H9 (cell line): ENCODE data around the gene P2RY12. TPM values are rescaled to one million over a fixed set of nuclear protein-coding genes. Genes with fewer than 3 reads are reported as not detected.

ENCODE experiments used
- DNase-seq: peaks from one replicate; pipeline ENCODE4 v3.0.0-alpha.2; 2017
- H2AFZ ChIP-seq: one replicate; pipeline ENCODE4 v1.6.1; 2013; ENCODE audit warnings: mild to moderate bottlenecking, low read length, control low read depth, moderate library complexity
- H2AK5ac ChIP-seq: 2 replicates; pipeline ENCODE4 v1.6.1; 2013; ENCODE audit warnings: low read length, control low read depth, mixed read lengths; ENCODE audit not compliant: insufficient read length
- H2BK120ac ChIP-seq: one replicate; pipeline ENCODE4 v1.6.1; 2013; ENCODE audit warnings: low read depth, mild to moderate bottlenecking, low read length, control low read depth, inconsistent platforms; ENCODE audit not compliant: poor library complexity, severe bottlenecking
- H2BK12ac ChIP-seq: 2 replicates; pipeline ENCODE4 v1.6.1; 2013; ENCODE audit warnings: low read length, control low read depth, mixed read lengths, low read depth; ENCODE audit not compliant: insufficient read length
- H2BK15ac ChIP-seq: 2 replicates; pipeline ENCODE4 v1.6.1; 2013; ENCODE audit warnings: low read depth, low read length, control low read depth
- H2BK20ac ChIP-seq: one replicate; pipeline ENCODE4 v1.6.1; 2013; ENCODE audit warnings: low read depth, mild to moderate bottlenecking, low read length, control low read depth, inconsistent platforms; ENCODE audit not compliant: poor library complexity, severe bottlenecking
- H2BK5ac ChIP-seq: 2 replicates; pipeline ENCODE4 v1.6.1; 2013; ENCODE audit warnings: low read length, control low read depth, mixed read lengths; ENCODE audit not compliant: insufficient read length
- H3K14ac ChIP-seq: 2 replicates; pipeline ENCODE4 v1.6.1; 2013; ENCODE audit warnings: low read length, control low read depth; ENCODE audit not compliant: insufficient read depth
- H3K18ac ChIP-seq: 2 replicates; pipeline ENCODE4 v1.6.1; 2013; ENCODE audit warnings: low read depth, mild to moderate bottlenecking, mixed read lengths, low read length, control low read depth; ENCODE audit not compliant: insufficient read length
- H3K23ac ChIP-seq: 2 replicates; pipeline ENCODE4 v1.6.1; 2013; ENCODE audit warnings: low read length, control low read depth, mixed read lengths, low read depth; ENCODE audit not compliant: insufficient read length
- H3K23me2 ChIP-seq: 2 replicates; pipeline ENCODE4 v1.6.1; 2013; ENCODE audit warnings: low read depth, mild to moderate bottlenecking, mixed read lengths, low read length, control low read depth; ENCODE audit not compliant: insufficient read length, poor library complexity, severe bottlenecking
- H3K27ac ChIP-seq: 2 replicates; pipeline ENCODE4 v1.5.1; 2013; ENCODE audit warnings: low read length, control low read depth, mixed read lengths, low read depth; ENCODE audit not compliant: insufficient read length
- H3K27me3 ChIP-seq: 2 replicates; pipeline ENCODE4 v1.6.1; 2013; ENCODE audit warnings: low read length, control low read depth, inconsistent platforms; ENCODE audit not compliant: insufficient read depth
- H3K4ac ChIP-seq: 2 replicates; pipeline ENCODE4 v1.6.1; 2013; ENCODE audit warnings: low read depth, mild to moderate bottlenecking, control low read depth, inconsistent platforms, low read length, moderate library complexity
- H3K4me1 ChIP-seq: 2 replicates; pipeline ENCODE4 v1.6.1; 2013; ENCODE audit warnings: low read length, control low read depth, inconsistent platforms; ENCODE audit not compliant: insufficient read depth
- H3K4me2 ChIP-seq: 2 replicates; pipeline ENCODE4 v1.6.1; 2013; ENCODE audit warnings: low read length, control low read depth, mixed read lengths; ENCODE audit not compliant: insufficient read length, insufficient read depth
- H3K56ac ChIP-seq: 2 replicates; pipeline ENCODE4 v1.6.1; 2013; ENCODE audit warnings: low read depth, mild to moderate bottlenecking, mixed read lengths, low read length, control low read depth; ENCODE audit not compliant: insufficient read length
- H3K79me1 ChIP-seq: 2 replicates; pipeline ENCODE4 v1.6.1; 2013; ENCODE audit warnings: low read depth, mild to moderate bottlenecking, moderate library complexity, low read length, control low read depth, inconsistent platforms; ENCODE audit not compliant: insufficient read depth, poor library complexity, severe bottlenecking
- H3K79me2 ChIP-seq: 2 replicates; pipeline ENCODE4 v1.6.1; 2013; ENCODE audit warnings: low read length, control low read depth, inconsistent platforms; ENCODE audit not compliant: insufficient read depth
- H3K9ac ChIP-seq: 2 replicates; pipeline ENCODE4 v1.6.1; 2013; ENCODE audit warnings: low read length, control low read depth, mixed read lengths; ENCODE audit not compliant: insufficient read length; ENCODE audit errors: extremely low read depth
- H3K9me3 ChIP-seq: one replicate; pipeline ENCODE4 v1.6.1; 2013; ENCODE audit warnings: low read depth, low read length, inconsistent platforms; ENCODE audit not compliant: control insufficient read depth
- H3T11ph ChIP-seq: one replicate; pipeline ENCODE4 v1.6.1; 2013; ENCODE audit warnings: mild to moderate bottlenecking, low read length, control low read depth, inconsistent platforms
- H4K20me1 ChIP-seq: one replicate; pipeline ENCODE4 v1.6.1; 2013; ENCODE audit not compliant: control insufficient read depth, insufficient read length, insufficient read depth
- H4K5ac ChIP-seq: 2 replicates; pipeline ENCODE4 v1.6.1; 2013; ENCODE audit warnings: low read depth, mild to moderate bottlenecking, mixed read lengths, low read length, control low read depth; ENCODE audit not compliant: insufficient read length
- H4K8ac ChIP-seq: replicated peaks from 2 replicates; pipeline ENCODE4 v1.6.1; 2013; ENCODE audit warnings: low read length, control low read depth, mixed read lengths, low read depth; ENCODE audit not compliant: insufficient read length
- H4K91ac ChIP-seq: 2 replicates; pipeline ENCODE4 v1.6.1; 2013; ENCODE audit warnings: low read depth, mild to moderate bottlenecking, moderate library complexity, mixed read lengths, low read length, control low read depth; ENCODE audit not compliant: insufficient read length
- H3K27ac Mint-ChIP-seq, 3 experiments: 2 replicates in 2 of 3; 3 replicates in 1 of 3; pipeline ENCODE4 v1.8.0; 2020 to 2021; ENCODE audit warnings: mixed read lengths in 3 of 3, mild to moderate bottlenecking in 1 of 3, moderate library complexity in 1 of 3
- H3K27me3 Mint-ChIP-seq: 2 replicates; pipeline ENCODE4 v1.8.0; 2021; ENCODE audit warnings: low read depth, mild to moderate bottlenecking, moderate library complexity, mixed read lengths
- H3K36me3 Mint-ChIP-seq, 3 experiments: 2 replicates in 2 of 3; 3 replicates in 1 of 3; pipeline ENCODE4 v1.8.0; 2020 to 2021; ENCODE audit warnings: low read depth in 3 of 3, mixed read lengths in 3 of 3; ENCODE audit not compliant: insufficient read depth in 1 of 3
- H3K4me1 Mint-ChIP-seq, 2 experiments: 2 replicates each; pipeline ENCODE4 v1.8.0; 2020; ENCODE audit warnings: mixed read lengths in 2 of 2
- H3K4me3 Mint-ChIP-seq, 2 experiments: 2 replicates in 1 of 2; 3 replicates in 1 of 2; pipeline ENCODE4 v1.8.0; 2020 to 2021; ENCODE audit warnings: mild to moderate bottlenecking in 2 of 2, mixed read lengths in 2 of 2, moderate library complexity in 1 of 2
- H3K9me3 Mint-ChIP-seq, 2 experiments: 2 replicates in 1 of 2; 3 replicates in 1 of 2; pipeline ENCODE4 v1.8.0; 2020; ENCODE audit warnings: mild to moderate bottlenecking in 2 of 2, mixed read lengths in 2 of 2, moderate library complexity in 1 of 2
- CTCF ChIP-seq: fragments of 200-600 bp; sonication (generic); conservative IDR thresholded peaks from 3 replicates; pipeline ENCODE4 v1.8.0; 2021; ENCODE audit warnings: antibody characterized with exemption, mild to moderate bottlenecking
- WGBS: extraction: QIAGEN DNeasy Blood & Tissue Kit; methylation state at CpG from one replicate; pipeline ENCODE4 v1.1.7; 2013; ENCODE audit warnings: missing lambda C conversion rate, low lambda C conversion rate, mixed read lengths; ENCODE audit not compliant: insufficient read length; ENCODE audit errors: extremely low coverage; 5-methylcytosine and 5-hydroxymethylcytosine counted together
- total RNA-seq: library from RNA; stranded (reverse); gene quantifications from 2 replicates; pipeline ENCODE4 v1.2.1, GENCODE V29; 2021

Gene P2RY12
- total RNA-seq, 1 experiment from 2014 or later: not detected

DNA sequence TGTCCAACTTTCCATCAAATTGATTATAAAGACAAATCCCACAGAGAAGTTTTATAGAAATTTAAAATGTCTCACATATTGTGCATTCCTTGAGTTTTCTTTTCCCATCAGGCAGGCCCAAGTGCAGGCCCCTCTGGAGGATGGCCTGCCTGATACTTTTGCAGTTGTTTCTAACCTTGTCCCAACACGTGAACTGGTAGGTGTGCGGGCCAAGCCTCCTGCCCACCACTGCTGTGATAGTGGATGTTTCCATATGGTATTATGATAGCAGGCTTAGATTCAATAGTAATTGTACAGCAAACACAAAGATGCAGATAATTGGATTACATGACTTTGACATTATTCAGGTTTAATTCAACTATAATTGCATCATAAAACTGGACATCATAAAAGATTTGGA is 1.4 kb downstream of the P2RY12 start:
- no peaks in the 10 kb centered on the region for H3K23me2 ChIP-seq
- no peaks in the 10 kb centered on the region for H3K27me3 Mint-ChIP-seq
- H3K79me2 ChIP-seq: no peaks in the 10 kb centered on the region
- H3K14ac ChIP-seq: no peak overlapping the region
- no peak overlapping the region for H3K27ac ChIP-seq
- no peak overlapping the region for H2BK5ac ChIP-seq
- DNase-seq: no peak
- no peak overlapping the region for H3K27ac Mint-ChIP-seq
- H4K91ac ChIP-seq: no peak overlapping the region
- H2BK15ac ChIP-seq: no peak overlapping the region
- H4K8ac ChIP-seq: no peak overlapping the region
- no peak overlapping the region for H2AK5ac ChIP-seq
- H3K4me1 Mint-ChIP-seq: no peaks in the 10 kb centered on the region; a peak in 1 of 4 replicates
- H2BK120ac ChIP-seq: no peak overlapping the region
- no peak overlapping the region for H3K4me3 Mint-ChIP-seq
- no peak overlapping the region for H3K56ac ChIP-seq
- no peaks in the 10 kb centered on the region for H3K9me3 ChIP-seq
- no peak for TF ChIP-seq CTCF
- no peak overlapping the region for H2BK20ac ChIP-seq
- H2AFZ ChIP-seq: no peak overlapping the region
- H3K9me3 Mint-ChIP-seq: no peaks in the 10 kb centered on the region
- no peaks in the 10 kb centered on the region for H4K20me1 ChIP-seq
- no peaks in the 10 kb centered on the region for H3K27me3 ChIP-seq
- no peak overlapping the region for H3K4ac ChIP-seq
- H3K18ac ChIP-seq: no peak overlapping the region
- no peak overlapping the region for H2BK12ac ChIP-seq
- no peak overlapping the region for H3K23ac ChIP-seq
- H4K5ac ChIP-seq: no peak overlapping the region
- no peak overlapping the region for H3K4me2 ChIP-seq
- no peaks in the 10 kb centered on the region for H3K79me1 ChIP-seq
- H3T11ph ChIP-seq: no peak overlapping the region
- no CpG with 5 or more reads among the region's 2 CpGs for WGBS
- no peaks in the 10 kb centered on the region; the same call in 1 of the 2 replicates for H3K4me1 ChIP-seq
- H3K9ac ChIP-seq: no peak overlapping the region
- peaks cover 9 to 32% (median 27%) of the 10 kb centered on the region in 3 experiments; a peak in 6 of 7 replicates for H3K36me3 Mint-ChIP-seq
